IMR-90 (cell line): ENCODE data around the gene SREBF2. TPM values are rescaled to one million over a fixed set of nuclear protein-coding genes. Genes with fewer than 3 reads are reported as not detected.

Experiments
- ATAC-seq: fragments of 200-7000 bp; cut with Tn5 transposase; 2 replicates; pipeline ENCODE4 v1.9.1; 2020; ENCODE audit warnings: low read depth, mild to moderate bottlenecking, moderate library complexity
- BruUV-seq: library from RNA; stranded (reverse); fragments of 400-500 nt; replicated peaks from 2 replicates; lab custom pipeline; 2021; lab: Mats Ljungman, UMichigan
- CTCF ChIA-PET: fragments of 300-600 bp; formaldehyde crosslinking; extraction: SDS; loops from one replicate; lab custom pipeline; 2021; ENCODE audit warnings: antibody characterized with exemption; lab: Yijun Ruan, JAX
- POLR2A ChIA-PET: fragments of 300-600 bp; sonication (Branson Sonifier 250); formaldehyde crosslinking; loops from one replicate; lab custom pipeline; 2022; ENCODE audit warnings: antibody characterized with exemption; ENCODE audit not compliant: unreplicated experiment; lab: Charles Lee
- DNase-seq: peaks from one replicate; pipeline ENCODE4 v3.0.0; 2013
- H2AFZ ChIP-seq: replicated peaks from 2 replicates; pipeline ENCODE3; 2013; ENCODE audit warnings: low read length, mild to moderate bottlenecking; ENCODE audit not compliant: poor library complexity
- H2AK5ac ChIP-seq: 2 replicates; pipeline ENCODE4 v1.6.1; 2013; ENCODE audit warnings: low read depth, low read length, inconsistent platforms
- H2AK9ac ChIP-seq: replicated peaks from 2 replicates; pipeline ENCODE3; 2013; ENCODE audit warnings: mild to moderate bottlenecking, low read depth, low read length, moderate library complexity; ENCODE audit not compliant: poor library complexity
- H2BK120ac ChIP-seq: 2 replicates; pipeline ENCODE4 v1.6.1; 2013; ENCODE audit warnings: low read depth, low read length, inconsistent platforms
- H2BK15ac ChIP-seq: 3 replicates; pipeline ENCODE4 v1.6.1; 2013; ENCODE audit warnings: low read depth, low read length, inconsistent platforms
- H2BK20ac ChIP-seq: 2 replicates; pipeline ENCODE4 v1.6.1; 2013; ENCODE audit warnings: low read depth, mild to moderate bottlenecking, inconsistent platforms, low read length, moderate library complexity
- H2BK5ac ChIP-seq: 2 replicates; pipeline ENCODE4 v1.6.1; 2013; ENCODE audit warnings: mild to moderate bottlenecking, low read depth, low read length, inconsistent platforms; ENCODE audit not compliant: poor library complexity, severe bottlenecking
- H3K14ac ChIP-seq: replicated peaks from 2 replicates; pipeline ENCODE4 v1.6.1; 2013; ENCODE audit warnings: low read depth, low read length, inconsistent platforms
- H3K18ac ChIP-seq: 2 replicates; pipeline ENCODE4 v1.6.1; 2013; ENCODE audit warnings: low read depth, low read length, control low read depth
- H3K23ac ChIP-seq: 2 replicates; pipeline ENCODE4 v1.6.1; 2013; ENCODE audit warnings: low read depth, low read length, inconsistent platforms
- H3K27ac ChIP-seq: 2 replicates; pipeline ENCODE4 v1.5.1; 2013; ENCODE audit warnings: mild to moderate bottlenecking, control low read depth, low read length; ENCODE audit not compliant: insufficient read depth
- H3K27me3 ChIP-seq: 2 replicates; pipeline ENCODE4 v1.6.1; 2013; ENCODE audit warnings: low read length; ENCODE audit not compliant: control insufficient read depth, insufficient read depth
- H3K36me3 ChIP-seq: 2 replicates; pipeline ENCODE4 v1.6.1; 2013; ENCODE audit warnings: low read length, mixed read lengths; ENCODE audit not compliant: control insufficient read depth, insufficient read depth
- H3K4ac ChIP-seq: 2 replicates; pipeline ENCODE4 v1.6.1; 2013; ENCODE audit warnings: low read depth, low read length, inconsistent platforms
- H3K4me1 ChIP-seq: 2 replicates; pipeline ENCODE4 v1.6.1; 2013; ENCODE audit warnings: low read length, mixed read lengths; ENCODE audit not compliant: control insufficient read depth, insufficient read depth
- H3K4me2 ChIP-seq: 2 replicates; pipeline ENCODE4 v1.6.1; 2013; ENCODE audit warnings: low read depth, mild to moderate bottlenecking, control low read depth, low read length, moderate library complexity
- H3K4me3 ChIP-seq: 2 replicates; pipeline ENCODE4 v1.5.1; 2013; ENCODE audit warnings: low read depth, mild to moderate bottlenecking, control low read depth, low read length, moderate library complexity; ENCODE audit not compliant: insufficient read depth
- H3K56ac ChIP-seq: 2 replicates; pipeline ENCODE4 v1.6.1; 2013; ENCODE audit warnings: low read length, inconsistent platforms; ENCODE audit not compliant: insufficient read depth; ENCODE audit errors: extremely low read depth
- H3K79me1 ChIP-seq, 2 experiments: 2 replicates each; pipeline ENCODE4 v1.6.1; 2013; ENCODE audit warnings: low read length in 2 of 2, inconsistent platforms in 1 of 2, low read depth in 1 of 2
- H3K9ac ChIP-seq: 2 replicates; pipeline ENCODE4 v1.6.1; 2013; ENCODE audit warnings: low read depth, low read length, control low read depth
- H3K9me1 ChIP-seq: 2 replicates; pipeline ENCODE4 v1.6.1; 2013; ENCODE audit warnings: low read length, inconsistent platforms; ENCODE audit not compliant: insufficient read depth
- H3K9me3 ChIP-seq: 2 replicates; pipeline ENCODE4 v1.6.1; 2013; ENCODE audit warnings: low read length; ENCODE audit not compliant: control insufficient read depth, insufficient read depth
- H4K20me1 ChIP-seq: 2 replicates; pipeline ENCODE4 v1.6.1; 2013; ENCODE audit warnings: low read length, inconsistent platforms; ENCODE audit not compliant: insufficient read depth
- H4K5ac ChIP-seq: 2 replicates; pipeline ENCODE4 v1.6.1; 2013; ENCODE audit warnings: mild to moderate bottlenecking, low read depth, low read length, control low read depth
- H4K8ac ChIP-seq, 2 experiments: 2 replicates each; pipeline ENCODE4 v1.6.1; 2013; ENCODE audit warnings: low read depth in 2 of 2, low read length in 2 of 2, control low read depth in 1 of 2, inconsistent platforms in 1 of 2
- H4K91ac ChIP-seq: 2 replicates; pipeline ENCODE4 v1.6.1; 2013; ENCODE audit warnings: low read depth, low read length, inconsistent platforms; ENCODE audit not compliant: insufficient read depth
- BHLHE40 ChIP-seq: fragments of 150-350 bp; IDR thresholded peaks from 2 replicates; pipeline ENCODE4 v1.6.1; 2016; ENCODE audit warnings: mild to moderate bottlenecking, low read depth, low read length
- CEBPB ChIP-seq: IDR thresholded peaks from 2 replicates; pipeline ENCODE4 v1.6.1; 2012; ENCODE audit warnings: low read depth, low read length, improper control_type of control experiment
- ELK1 ChIP-seq: fragments of 150-350 bp; IDR thresholded peaks from 2 replicates; pipeline ENCODE4 v1.6.1; 2016; ENCODE audit warnings: low read depth, mild to moderate bottlenecking, low read length, moderate library complexity, borderline replicate concordance
- FOS ChIP-seq: fragments of 150-350 bp; IDR thresholded peaks from 2 replicates; pipeline ENCODE4 v1.6.1; 2016; ENCODE audit warnings: low read depth, low read length
- MAFK ChIP-seq: IDR thresholded peaks from 2 replicates; pipeline ENCODE4 v1.6.1; 2012; ENCODE audit warnings: low read depth, low read length, improper control_type of control experiment
- MAZ ChIP-seq: IDR thresholded peaks from 2 replicates; pipeline ENCODE4 v1.6.1; 2012; ENCODE audit warnings: low read depth, mild to moderate bottlenecking, low read length, improper control_type of control experiment, moderate library complexity, borderline replicate concordance
- NFE2L2 ChIP-seq: fragments of 150-350 bp; IDR thresholded peaks from 2 replicates; pipeline ENCODE4 v1.6.1; 2016; ENCODE audit warnings: low read depth, mild to moderate bottlenecking, low read length
- POLR2A ChIP-seq: IDR thresholded peaks from 2 replicates; pipeline ENCODE4 v1.6.1; 2012; ENCODE audit warnings: mild to moderate bottlenecking, low read depth, low read length
- RAD21 ChIP-seq: IDR thresholded peaks from 2 replicates; pipeline ENCODE4 v1.6.1; 2012; ENCODE audit warnings: low read length, improper control_type of control experiment
- RCOR1 ChIP-seq: IDR thresholded peaks from 2 replicates; pipeline ENCODE4 v1.6.1; 2012; ENCODE audit warnings: mild to moderate bottlenecking, low read length, improper control_type of control experiment; ENCODE audit not compliant: insufficient replicate concordance
- RFX5 ChIP-seq: IDR thresholded peaks from 2 replicates; pipeline ENCODE4 v1.8.0; 2012; ENCODE audit warnings: low read depth, mild to moderate bottlenecking, low read length, moderate library complexity
- SMC3 ChIP-seq: fragments of 150-350 bp; IDR thresholded peaks from 2 replicates; pipeline ENCODE4 v1.6.1; 2016; ENCODE audit warnings: low read depth, mild to moderate bottlenecking, antibody characterized with exemption, low read length, moderate library complexity
- WGBS, 2 experiments: methylation state at CpG; one replicate each; pipeline versions ENCODE4 v1.1.5 to v1.1.7; 2013; ENCODE audit warnings: missing lambda C conversion rate in 2 of 2; ENCODE audit not compliant: insufficient read length in 1 of 2; ENCODE audit errors: extremely low coverage in 2 of 2; 5-methylcytosine and 5-hydroxymethylcytosine counted together
- dilution Hi-C: fragments of 300-500 bp; cut with HindIII; formaldehyde crosslinking; loops from one replicate; pipeline ENCODE4 v1.14.3; 2018; ENCODE audit warnings: low sequenced_read_pairs; ENCODE audit not compliant: unreplicated experiment
- in situ Hi-C: fragments of 300-500 bp; cut with MboI; formaldehyde crosslinking; loops from 3 replicates; pipeline ENCODE4 v1.14.3; 2019; ENCODE audit warnings: low sequenced_read_pairs, inconsistent platforms, mixed read lengths
- intact Hi-C: fragments of 100-400 bp; cut with micrococcal nuclease; formaldehyde crosslinking; loops from 2 replicates; pipeline ENCODE4 v1.10.0; 2022
- polyA plus RNA-seq, 3 experiments: library from polyadenylated mRNA; depleted of rRNA; stranded (reverse); fragments of >200 nt; gene quantifications; 2 replicates each; pipeline ENCODE4 v1.2.3, GENCODE V29; 2012; ENCODE audit warnings: low replicate concordance in 1 of 3
- total RNA-seq: library from RNA; depleted of rRNA; stranded (reverse); fragments of >200 nt; gene quantifications from 2 replicates; pipeline ENCODE4 v1.2.3, GENCODE V29; 2012
- TF ChIP-seq, protein P1 (sequence below): conservative IDR thresholded peaks from 2 replicates; pipeline ENCODE4 v1.5.1; 2012; ENCODE audit warnings: mild to moderate bottlenecking, low read depth, low read length, improper control_type of control experiment

Gene SREBF2
- total and polyA plus RNA-seq, 2 of the 4 experiments (the other 2 are of a cell fraction): 8.1 to 47.4 TPM

DNA sequence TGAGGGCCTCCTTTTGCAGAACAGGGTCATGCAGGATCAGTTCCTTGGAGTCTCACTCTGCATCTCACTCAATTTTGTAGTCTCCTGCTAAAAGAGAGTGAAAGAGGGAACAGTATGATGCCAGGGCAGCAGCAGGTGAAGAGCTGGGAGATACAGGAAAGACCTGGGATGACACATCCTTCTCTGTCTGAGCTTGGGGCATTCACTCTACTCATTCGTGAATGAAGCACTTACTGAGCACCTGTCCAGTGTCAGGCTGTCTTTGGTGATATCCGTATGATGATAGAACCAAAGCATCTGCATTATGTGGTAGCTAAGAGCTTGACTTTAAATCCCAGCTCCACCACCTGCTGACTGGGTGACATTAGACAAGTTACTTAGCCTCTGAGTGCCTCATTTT lies 14.4 kb downstream of the SREBF2 start:
- H3K27ac ChIP-seq: no peak overlapping the region
- H3K14ac ChIP-seq: no peak overlapping the region
- H4K8ac ChIP-seq: no peak overlapping the region
- WGBS, 2 experiments: no CpG with 5 or more reads among the region's 2 CpGs
- DNase-seq: no peak
- in situ Hi-C loops: no loop called here
- no peak overlapping the region for H3K56ac ChIP-seq
- H3K9me3 ChIP-seq: no peaks in the 10 kb centered on the region
- H3K4me2 ChIP-seq: no peak overlapping the region
- TF ChIP-seq CEBPB: no peak
- TF ChIP-seq NFE2L2: no peak
- TF ChIP-seq BHLHE40: no peak
- TF ChIP-seq SMC3: no peak
- no peak for TF ChIP-seq MAZ
- TF ChIP-seq, protein P1, sequence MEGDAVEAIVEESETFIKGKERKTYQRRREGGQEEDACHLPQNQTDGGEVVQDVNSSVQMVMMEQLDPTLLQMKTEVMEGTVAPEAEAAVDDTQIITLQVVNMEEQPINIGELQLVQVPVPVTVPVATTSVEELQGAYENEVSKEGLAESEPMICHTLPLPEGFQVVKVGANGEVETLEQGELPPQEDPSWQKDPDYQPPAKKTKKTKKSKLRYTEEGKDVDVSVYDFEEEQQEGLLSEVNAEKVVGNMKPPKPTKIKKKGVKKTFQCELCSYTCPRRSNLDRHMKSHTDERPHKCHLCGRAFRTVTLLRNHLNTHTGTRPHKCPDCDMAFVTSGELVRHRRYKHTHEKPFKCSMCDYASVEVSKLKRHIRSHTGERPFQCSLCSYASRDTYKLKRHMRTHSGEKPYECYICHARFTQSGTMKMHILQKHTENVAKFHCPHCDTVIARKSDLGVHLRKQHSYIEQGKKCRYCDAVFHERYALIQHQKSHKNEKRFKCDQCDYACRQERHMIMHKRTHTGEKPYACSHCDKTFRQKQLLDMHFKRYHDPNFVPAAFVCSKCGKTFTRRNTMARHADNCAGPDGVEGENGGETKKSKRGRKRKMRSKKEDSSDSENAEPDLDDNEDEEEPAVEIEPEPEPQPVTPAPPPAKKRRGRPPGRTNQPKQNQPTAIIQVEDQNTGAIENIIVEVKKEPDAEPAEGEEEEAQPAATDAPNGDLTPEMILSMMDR: no peak
- no peak for TF ChIP-seq RAD21
- no peak for TF ChIP-seq ELK1
- TF ChIP-seq MAFK: no peak
- TF ChIP-seq RCOR1: no peak
- no peak for TF ChIP-seq FOS
- no peak for TF ChIP-seq POLR2A
- TF ChIP-seq RFX5: no peak
- no peak overlapping the region for H3K9ac ChIP-seq
- no peak overlapping the region for H2AFZ ChIP-seq
- peaks cover 27 to 63% of the 10 kb centered on the region in 2 experiments for H3K79me1 ChIP-seq
- H2BK20ac ChIP-seq: no peak overlapping the region
- dilution Hi-C loops: no loop called here
- ATAC-seq: no peak
- H3K18ac ChIP-seq: no peak overlapping the region
- no peak overlapping the region for H4K91ac ChIP-seq
- H2AK9ac ChIP-seq: no peak overlapping the region
- no peak overlapping the region for H2BK120ac ChIP-seq
- ChIA-PET CTCF (interaction anchor here (1.3 kb wide), 1 partner anchor 9 kb away, joined by 3 read pairs; no protein-coding TSS in a partner anchor), POLR2A (interaction anchor here (0.9 kb wide), 1 partner anchor 47 kb away, joined by 4 read pairs; the partner anchor contains the start of gene CCDC134)
- peaks cover 3% of the 10 kb centered on the region; the same call in 1 of the 2 replicates for H3K4me1 ChIP-seq
- no peak overlapping the region for H2BK15ac ChIP-seq
- H2BK5ac ChIP-seq: no peak overlapping the region
- peaks cover 9% of the 10 kb centered on the region; the same call in 1 of the 2 replicates for H3K9me1 ChIP-seq
- H3K4ac ChIP-seq: no peak overlapping the region
- BruUV-seq: no TSS peak
- no peak overlapping the region for H4K5ac ChIP-seq
- no peaks in the 10 kb centered on the region for H3K36me3 ChIP-seq
- H3K23ac ChIP-seq: no peak overlapping the region
- no peaks in the 10 kb centered on the region for H3K27me3 ChIP-seq
- intact Hi-C loops: no loop called here
- no peak overlapping the region for H3K4me3 ChIP-seq
- no peak overlapping the region for H2AK5ac ChIP-seq
- H4K20me1 ChIP-seq: peaks cover 50% of the 10 kb centered on the region; the same call in 1 of the 2 replicates
